Measurements from ENCODE around the gene HSPB8.

- no peak for TF ChIP-seq CTCF (conservative IDR thresholded peaks at IDR 0.05)
- TF ChIP-seq ZFX (IDR thresholded peaks at IDR 0.05) = no peak
Measured at GRCh38 chr12:119167902-119168301, 10.8 kb upstream of the HSPB8 start.
